Adipose tissue (tissue), 3 donors: Measurements from ENCODE around the gene MYLIP. TPM values are rescaled to one million over a fixed set of nuclear protein-coding genes. Genes with fewer than 3 reads are reported as not detected.
A peak's percentile ranks its signal among the peaks of the same experiment; 100 is the strongest.

Source experiments
- H3K27ac ChIP-seq: one replicate; pipeline ENCODE4 v1.5.1; 2013; ENCODE audit warnings: low read depth, low read length
- WGBS, 3 donors: extraction: QIAGEN DNeasy Blood & Tissue Kit; methylation state at CpG; one replicate each; pipeline ENCODE4 v1.1.7; 2013; 5-methylcytosine and 5-hydroxymethylcytosine counted together
- polyA plus RNA-seq, 3 donors: library from polyadenylated mRNA; stranded (reverse); fragments of 200-250 nt; gene quantifications; one replicate each; pipeline ENCODE4 v1.2.3, GENCODE V29; 2013
- donor health status: healthy with polysubstance abuse.
- donor health status: Bipolar disorder and iron deficiency.
- donor health status: healthy.

MYLIP gene
- polyA plus RNA-seq, 3 donors = 10.3 to 32.1 (median 24.0) TPM

DNA sequence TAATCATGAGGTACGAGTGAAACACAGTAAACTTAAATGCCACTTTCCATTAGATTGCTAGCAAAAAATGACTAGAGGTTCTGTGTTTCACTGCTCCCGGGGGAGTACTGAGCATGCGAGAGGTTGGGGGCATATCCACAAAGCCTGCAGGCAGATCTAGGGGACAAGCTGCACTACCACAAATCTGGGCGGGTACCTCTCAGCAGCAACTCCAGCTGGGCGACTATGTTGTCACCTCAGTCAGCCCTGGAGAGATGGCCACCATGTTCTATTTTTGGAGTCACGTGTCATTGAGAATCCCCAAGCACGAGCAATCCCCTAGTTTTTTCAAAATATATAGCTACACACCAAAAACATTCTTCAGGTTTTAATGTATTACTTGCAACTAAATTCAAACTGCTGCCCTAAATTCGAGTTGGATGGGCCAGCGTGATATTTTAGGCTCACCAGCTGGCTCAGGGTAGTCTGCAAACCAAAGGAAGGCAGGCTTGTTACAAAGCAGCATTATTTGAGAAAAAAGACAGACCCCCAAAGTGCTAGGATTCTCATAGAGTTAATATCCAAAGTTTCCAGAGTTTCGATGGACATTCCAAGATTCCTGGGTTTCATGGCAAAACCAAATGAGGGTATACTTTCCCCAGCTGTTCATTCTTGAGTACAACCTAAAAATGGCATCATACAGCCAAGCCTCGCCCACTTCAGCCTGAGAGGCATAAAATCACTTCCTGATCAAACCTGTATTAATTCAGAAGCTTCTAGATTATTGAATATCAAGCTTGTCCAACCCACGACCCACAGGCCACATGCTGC, 24.1 kb upstream of the MYLIP start:
- no peak overlapping the region for H3K27ac ChIP-seq
- 87 to 92% (median 91%) methylated on average over 12 of the region's 12 CpGs for WGBS, 3 donors

DNA sequence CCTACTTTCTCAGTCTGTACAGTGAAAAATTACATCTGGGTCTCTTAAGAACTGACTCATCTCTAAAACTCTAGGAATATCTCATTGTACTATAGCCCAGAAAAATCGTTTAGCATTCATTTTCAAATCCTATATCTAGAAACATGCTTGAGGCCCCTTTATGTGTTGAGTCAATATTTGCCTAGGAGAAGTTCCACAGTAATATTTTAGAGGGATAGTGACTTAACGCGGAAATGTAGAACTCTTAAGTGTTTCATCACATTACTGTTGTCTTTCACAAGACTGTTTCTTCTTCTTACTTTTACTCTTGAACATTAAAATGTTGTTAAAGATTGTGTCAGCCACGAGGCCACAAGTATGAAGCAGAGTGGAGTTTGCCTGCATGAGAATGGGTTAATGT, 23.0 kb upstream of the MYLIP start:
- H3K27ac ChIP-seq = no peak overlapping the region
- WGBS, 3 donors = 35 to 71% (median 42%) methylated on average over 4 of the region's 4 CpGs

GRCh38 chr6:16106991-16107787, 21.7 kb upstream of the MYLIP start:
- H3K27ac ChIP-seq = no peak overlapping the region
- WGBS, 3 donors = 74 to 96% (median 89%) methylated on average over 8 of the region's 8 CpGs

DNA sequence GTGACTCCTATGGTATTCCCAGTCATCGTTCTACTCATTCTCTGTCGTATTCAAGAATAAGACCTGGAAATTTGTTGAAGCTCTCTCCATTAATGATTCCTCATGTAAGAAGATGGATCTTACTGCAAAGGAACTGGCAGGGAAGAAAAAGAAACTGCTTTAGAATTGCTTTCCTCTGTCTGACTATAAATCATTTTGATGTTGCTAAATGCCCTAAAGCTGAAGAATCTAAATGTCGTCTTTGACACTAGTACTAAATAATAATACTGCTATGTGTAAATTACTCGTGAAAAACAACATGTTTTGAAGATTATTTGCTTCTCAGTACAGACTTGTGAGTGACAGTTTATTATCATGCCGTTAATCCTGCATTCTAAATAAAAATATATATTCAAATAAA, 20.5 kb upstream of the MYLIP start:
- 69 to 90% (median 80%) methylated on average over 5 of the region's 5 CpGs for WGBS, 3 donors
- no peak overlapping the region for H3K27ac ChIP-seq

DNA sequence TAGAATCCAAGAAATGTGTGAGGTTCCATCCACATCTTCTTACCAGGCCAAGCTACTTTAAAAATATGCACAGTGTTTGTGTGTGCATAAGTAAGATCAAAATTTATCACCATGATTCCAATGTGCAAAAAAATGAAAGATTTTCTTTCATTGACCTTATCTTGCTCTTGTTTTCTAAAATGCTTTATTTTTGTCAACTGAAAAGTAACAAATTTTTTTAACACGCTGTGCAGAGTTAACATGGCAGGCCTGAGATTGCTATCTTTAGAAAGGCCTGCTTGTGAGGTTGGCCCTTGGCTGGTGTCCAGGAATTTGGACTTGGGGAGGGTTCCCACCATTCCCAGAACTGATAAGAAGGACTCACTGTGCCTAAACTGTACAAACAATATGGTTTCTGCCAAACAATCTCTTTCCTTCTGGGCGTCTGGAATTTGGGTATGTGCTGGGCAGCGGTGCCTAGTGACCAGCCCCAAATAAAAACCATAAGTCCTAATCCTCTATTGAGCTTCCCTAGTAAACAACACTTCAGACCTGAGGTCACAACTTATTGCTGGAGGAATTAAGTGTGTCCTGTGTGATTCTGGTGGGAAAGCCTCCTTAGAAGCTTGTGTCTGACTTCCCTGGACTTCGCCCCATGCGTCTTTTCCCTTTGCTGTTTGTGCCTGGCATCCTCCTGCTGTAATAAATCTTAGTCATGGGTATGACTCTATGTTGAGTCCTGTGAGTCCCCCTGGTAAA, 19.8 kb upstream of the MYLIP start:
- no peak overlapping the region for H3K27ac ChIP-seq

GRCh38 chr6:16109659-16110305, 19.1 kb upstream of the MYLIP start:
- 45 to 60% (median 53%) methylated on average over 4 of the region's 4 CpGs for WGBS, 3 donors
- H3K27ac ChIP-seq = no peak overlapping the region

More for the DNA sequence above, 19.8 kb upstream of the MYLIP start:
- 51 to 76% (median 75%) methylated on average over 5 of the region's 5 CpGs for WGBS, 3 donors

GRCh38 chr6:16118825-16119224, 10.1 kb upstream of the MYLIP start:
- 87 to 88% (median 87%) methylated on average over 4 of the region's 4 CpGs for WGBS, 3 donors

GRCh38 chr6:16121339-16121738, 7.5 kb upstream of the MYLIP start:
- H3K27ac ChIP-seq = no peak overlapping the region
- 91 to 98% (median 95%) methylated on average over 3 of the region's 3 CpGs for WGBS, 3 donors

More at GRCh38 chr6:16118825-16119224, 10.1 kb upstream of the MYLIP start:
- no peak overlapping the region for H3K27ac ChIP-seq

DNA sequence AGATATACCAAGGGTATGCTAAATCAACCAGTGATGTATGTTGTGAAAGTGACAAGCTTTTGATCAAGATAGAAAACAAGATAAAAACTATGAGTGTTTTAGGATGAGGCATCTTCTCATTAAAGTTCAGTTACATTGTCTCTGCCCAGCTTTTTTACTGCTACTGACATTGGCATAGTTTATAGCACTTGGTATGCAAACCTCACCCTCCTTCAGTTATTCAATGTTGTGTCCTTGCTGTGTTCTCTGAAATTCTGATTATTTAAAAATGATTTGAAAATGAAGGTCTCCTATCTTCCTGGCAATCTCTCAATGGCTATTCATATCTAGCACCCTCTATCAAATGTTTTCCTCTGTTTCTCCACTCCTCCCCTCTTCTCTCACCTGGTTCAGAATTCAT, 6.7 kb upstream of the MYLIP start:
- H3K27ac ChIP-seq = no peak overlapping the region

GRCh38 chr6:16124198-16125180, 4.4 kb upstream of the MYLIP start:
- no peak overlapping the region for H3K27ac ChIP-seq
- WGBS, 3 donors = 67 to 71% (median 71%) methylated on average over 6 of the region's 6 CpGs

DNA sequence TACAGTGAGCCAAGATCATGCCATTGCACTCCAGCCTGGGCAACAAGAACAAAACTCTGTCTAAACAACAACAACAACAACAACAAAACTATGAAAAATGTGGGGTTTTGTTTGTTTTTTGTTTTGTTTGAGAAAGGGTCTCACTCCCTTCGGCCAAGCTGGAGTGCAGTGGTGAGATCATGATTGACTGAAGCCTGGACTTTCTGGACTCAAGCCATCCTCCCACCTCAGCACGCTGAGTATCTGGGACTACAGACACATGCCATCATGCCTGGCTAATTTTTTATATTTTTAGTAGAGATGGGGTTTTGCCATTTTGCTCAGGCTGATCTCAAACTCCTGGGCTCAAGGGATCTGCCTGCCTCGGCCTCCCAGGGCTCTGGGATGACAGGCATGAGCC, 2.8 kb upstream of the MYLIP start:
- WGBS, 3 donors = 86 to 91% (median 90%) methylated on average over 3 of the region's 3 CpGs
- H3K27ac ChIP-seq = no peak overlapping the region

DNA sequence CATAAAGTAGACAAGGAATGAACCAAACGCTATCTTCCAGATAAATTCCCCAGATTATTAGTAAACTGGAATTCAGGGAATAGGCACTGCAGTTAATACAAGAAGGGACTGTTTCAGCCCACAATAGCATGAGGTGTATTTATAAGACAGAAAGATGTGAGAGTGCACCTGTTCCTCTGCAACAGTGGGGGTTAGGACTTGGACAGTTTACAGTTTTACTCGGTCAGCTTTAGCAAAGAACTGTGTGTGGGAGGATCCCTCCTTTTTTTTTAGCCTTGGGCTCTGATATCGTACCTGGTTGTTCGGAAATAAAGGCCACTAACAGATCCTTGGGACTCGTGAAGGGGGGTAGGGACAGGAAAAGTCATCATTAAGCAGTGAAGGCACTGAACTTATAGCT, 2.0 kb upstream of the MYLIP start:
- WGBS, 3 donors = 45 to 82% (median 81%) methylated on average over 5 of the region's 5 CpGs
- no peak overlapping the region for H3K27ac ChIP-seq

DNA sequence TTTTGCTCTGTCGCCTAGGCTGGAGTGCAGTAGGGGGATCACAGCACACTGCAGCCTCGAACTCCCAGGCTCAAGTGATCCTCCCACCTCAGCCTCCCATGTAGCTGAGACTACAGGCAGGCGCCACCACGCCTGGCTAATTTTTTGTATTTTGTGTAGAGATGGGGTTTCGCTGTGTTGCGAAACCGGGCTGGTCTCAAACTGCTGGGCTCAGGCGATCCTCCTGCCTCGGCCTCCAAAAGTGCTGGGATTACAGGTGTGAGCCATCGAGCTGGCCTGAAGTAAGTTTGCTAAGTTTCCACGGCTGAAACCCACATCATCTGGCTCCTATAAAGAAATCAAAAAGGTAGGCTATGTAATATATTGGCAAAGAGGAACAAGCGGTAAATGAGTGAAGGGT, 1.4 kb upstream of the MYLIP start:
- WGBS, 3 donors = 92 to 97% (median 94%) methylated on average over 12 of the region's 12 CpGs
- no peak overlapping the region for H3K27ac ChIP-seq

- WGBS, 3 donors = 0 to 1% (median 1%) methylated on average over 33 to 36 of the region's 36 CpGs
- H3K27ac ChIP-seq = peak overlapping the region; percentile 43
Measured at GRCh38 chr6:16129623-16130401, 926 bp downstream of the MYLIP start.

GRCh38 chr6:16130437-16130891, 1.6 kb downstream of the MYLIP start:
- 5 to 12% (median 5%) methylated on average over 8 of the region's 8 CpGs for WGBS, 3 donors
- H3K27ac ChIP-seq = peak overlapping the region; percentile 13

DNA sequence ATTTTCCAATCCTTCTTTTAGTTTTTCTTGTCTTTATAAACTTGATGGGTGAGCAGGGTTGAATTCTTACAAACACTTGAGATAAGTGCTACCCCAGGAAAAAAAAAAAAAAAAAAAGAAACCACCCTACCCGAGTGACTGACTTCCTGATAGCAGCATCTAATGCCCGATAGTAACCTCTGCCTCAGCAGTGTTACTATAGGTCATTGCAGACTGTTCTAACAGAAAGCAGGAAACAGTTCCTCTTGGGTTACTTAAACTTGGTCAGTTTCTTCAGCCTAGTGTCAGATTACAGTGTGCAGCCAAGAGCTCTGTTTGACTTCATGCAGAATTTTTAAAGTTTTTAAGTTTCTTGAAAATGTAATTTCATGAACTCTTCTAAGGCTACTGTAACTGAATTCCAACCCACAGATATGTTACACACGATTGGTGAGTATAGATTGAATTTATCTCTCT, 2.1 kb downstream of the MYLIP start:
- 0% methylated on average over 3 of the region's 3 CpGs for whole genome bisulfite sequencing, 3 donors
- no peak overlapping the region for H3K27ac ChIP-seq

DNA sequence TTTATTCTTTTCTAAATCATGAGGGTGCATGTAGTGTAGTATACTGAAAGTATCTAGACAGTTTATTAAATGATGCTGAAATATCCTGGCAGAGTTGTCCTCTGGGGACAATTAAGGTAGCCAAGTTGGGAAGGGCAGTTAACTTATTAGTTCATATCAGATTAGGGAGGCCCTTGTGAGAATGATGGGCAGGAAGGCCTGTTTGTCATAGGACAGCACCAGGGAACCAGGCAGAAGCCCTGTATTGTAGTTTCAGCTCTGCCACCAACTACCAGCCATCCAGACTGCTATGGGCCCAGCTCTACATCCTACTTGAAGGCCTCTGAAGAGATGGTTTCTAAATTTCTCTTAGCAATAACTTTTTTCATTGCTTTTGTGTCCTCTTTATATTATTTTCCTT, 4.0 kb downstream of the MYLIP start:
- no peak overlapping the region for H3K27ac ChIP-seq
